GM08714 (cell line): ENCODE measurements around the gene ZMIZ1.

Experiments used
- H3K4me3 ChIP-seq: fragments of 200-500 bp; sonication (Bioruptor generic); 2 replicates; pipeline ENCODE4 v1.5.1; 2014; ENCODE audit warnings: mild to moderate bottlenecking, low read length, inconsistent platforms
- ZNF274 ChIP-seq: IDR thresholded peaks from 2 replicates; pipeline ENCODE4 v1.6.1; 2012; ENCODE audit warnings: mild to moderate bottlenecking, low read depth, low read length

The ZMIZ1 gene

DNA sequence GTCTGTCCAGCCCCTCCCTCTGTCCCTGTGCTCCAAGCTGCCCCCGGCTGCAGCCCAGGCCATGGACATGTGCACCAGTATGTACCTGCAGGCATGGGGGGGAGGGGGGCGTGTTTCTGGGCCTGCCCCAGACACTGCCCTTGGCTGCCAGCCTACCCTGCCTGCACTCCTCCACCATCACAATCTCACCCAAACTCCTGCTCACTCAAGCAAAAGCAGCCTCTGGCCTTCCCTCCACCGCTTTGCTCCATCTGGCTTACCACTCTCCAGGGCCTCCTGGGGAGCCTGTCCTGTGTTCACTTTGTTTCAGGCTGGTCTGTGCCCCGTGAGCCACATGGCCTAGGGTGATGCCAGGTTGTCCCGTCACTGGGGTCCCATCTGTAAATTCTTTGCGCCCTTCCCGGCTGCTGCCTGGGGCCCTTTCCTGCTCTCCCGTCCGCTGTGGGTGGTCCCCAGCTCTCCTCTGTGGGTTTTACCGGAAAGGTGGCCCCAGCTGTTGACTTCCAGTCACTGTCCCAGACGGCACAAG, 245.2 kb downstream of the ZMIZ1 start:
- no peak overlapping the region for H3K4me3 ChIP-seq
- no peak for TF ChIP-seq ZNF274

DNA sequence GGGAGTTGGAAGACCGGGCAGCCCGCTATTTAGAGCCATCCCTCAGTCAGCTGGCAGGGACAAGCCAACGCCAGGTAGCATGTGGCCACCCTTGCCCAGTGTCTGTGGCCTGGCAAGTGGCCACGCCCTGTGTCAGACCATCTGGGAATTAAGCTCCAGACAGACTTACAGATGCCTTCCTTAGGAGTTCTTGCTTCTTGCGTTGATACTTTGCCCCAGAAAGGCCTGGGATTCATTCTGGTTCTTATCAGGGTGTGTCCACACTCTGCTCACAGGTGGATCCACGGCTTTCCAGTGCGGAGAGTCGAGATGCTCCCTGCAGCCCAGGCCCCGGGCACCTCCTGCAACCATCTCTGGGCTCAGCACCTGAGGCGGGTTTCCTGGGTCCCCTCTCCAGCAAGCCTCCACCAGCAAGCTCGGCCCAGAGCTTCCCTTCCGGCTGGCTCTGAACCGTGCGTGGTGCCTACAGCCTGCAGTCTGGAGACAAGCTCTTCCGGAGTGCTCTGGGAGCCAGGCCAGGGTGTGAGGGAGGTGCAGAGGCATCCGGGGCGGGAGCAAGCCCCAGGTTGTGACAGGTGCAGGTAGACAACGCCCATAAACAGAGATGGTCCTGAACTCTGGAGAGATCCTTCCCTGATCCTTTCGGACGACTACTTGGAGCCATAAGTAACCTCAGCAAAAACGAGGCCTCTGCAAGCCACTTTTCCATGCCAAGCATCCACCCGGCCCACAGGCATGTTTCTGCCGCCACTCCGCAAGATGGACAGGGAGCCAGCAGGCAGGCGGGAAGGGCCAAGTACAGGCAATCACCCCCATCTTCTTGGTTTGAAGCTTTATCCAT, 246.2 kb downstream of the ZMIZ1 start:
- no peak overlapping the region for H3K4me3 ChIP-seq
- no peak for TF ChIP-seq ZNF274

DNA sequence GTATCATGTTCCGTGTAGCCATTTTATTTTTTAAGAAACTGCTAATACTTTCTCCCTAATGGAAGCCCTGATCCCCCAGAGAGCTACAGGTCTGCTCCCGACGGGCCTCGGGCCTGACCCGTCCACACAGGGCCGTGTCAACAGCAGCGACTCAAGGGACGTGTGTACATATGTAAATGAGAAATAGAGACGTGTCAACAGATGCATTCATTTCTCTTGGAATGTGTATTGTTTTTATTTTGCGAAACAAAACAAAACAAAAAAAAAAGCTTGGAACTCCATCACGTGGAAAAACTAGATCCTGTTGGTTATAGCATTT, 246.8 kb downstream of the ZMIZ1 start:
- no peak overlapping the region for H3K4me3 ChIP-seq
- no peak for TF ChIP-seq ZNF274

DNA sequence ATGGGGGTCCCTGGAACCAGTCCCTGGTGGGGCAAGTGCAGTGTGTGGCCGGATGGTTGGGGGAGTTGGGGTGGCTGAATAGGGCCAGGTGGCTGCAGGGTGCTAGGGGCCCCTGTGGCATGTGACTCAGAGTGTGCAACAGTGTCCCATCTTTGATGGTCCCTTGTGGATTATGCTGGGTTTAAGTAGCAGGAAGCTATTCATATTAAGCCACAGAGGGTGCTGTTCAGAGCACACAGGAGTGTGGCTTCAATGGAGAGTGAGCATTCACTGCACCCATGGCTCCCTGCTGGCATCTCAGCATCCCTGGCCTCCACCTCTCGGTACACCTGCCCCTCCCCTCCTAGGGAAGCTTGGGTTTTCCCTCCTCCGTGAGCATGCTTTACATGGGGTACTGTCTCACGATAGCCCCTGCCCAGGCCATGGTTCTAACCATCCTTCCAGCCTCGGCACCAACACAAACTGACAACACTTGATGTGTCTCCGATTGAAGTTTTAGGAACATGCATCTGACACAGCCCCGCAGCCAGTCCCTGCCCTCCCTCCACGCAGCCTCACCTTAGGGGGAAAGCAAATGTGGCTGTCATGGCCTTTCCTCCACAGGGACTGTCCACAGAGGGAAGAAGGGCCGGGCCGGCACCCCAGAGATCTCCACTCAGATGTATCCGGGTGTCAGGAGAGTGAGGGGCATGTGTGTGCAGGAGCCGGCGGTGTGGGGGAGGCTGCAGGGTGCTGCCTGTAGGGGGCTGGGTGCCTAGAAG, 248.1 kb downstream of the ZMIZ1 start:
- TF ChIP-seq ZNF274 = no peak

DNA sequence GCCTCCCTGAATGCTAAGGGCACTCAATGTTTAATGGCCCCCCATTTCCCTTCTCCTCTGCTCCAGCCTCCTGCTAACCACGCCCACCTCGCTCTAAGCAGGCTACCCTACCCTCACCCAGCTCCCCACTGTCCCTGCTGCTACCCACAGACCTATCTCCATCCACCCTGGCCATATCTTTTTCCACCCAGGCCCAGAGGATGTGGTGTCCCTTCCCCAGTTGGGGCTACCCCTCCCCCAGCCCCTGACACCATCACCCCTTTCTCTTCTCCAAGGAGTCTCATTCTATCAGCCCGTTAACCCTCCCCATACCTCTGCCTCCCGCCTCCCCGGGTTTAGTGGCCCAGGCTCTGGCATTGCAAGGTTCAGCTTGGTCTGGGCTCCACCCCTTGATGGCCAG, 249.6 kb downstream of the ZMIZ1 start:
- no peak overlapping the region for H3K4me3 ChIP-seq
- no peak for TF ChIP-seq ZNF274

More for the DNA sequence above, 248.1 kb downstream of the ZMIZ1 start:
- peak overlapping the region; percentile 1; the same call in 1 of the 2 replicates for H3K4me3 ChIP-seq

DNA sequence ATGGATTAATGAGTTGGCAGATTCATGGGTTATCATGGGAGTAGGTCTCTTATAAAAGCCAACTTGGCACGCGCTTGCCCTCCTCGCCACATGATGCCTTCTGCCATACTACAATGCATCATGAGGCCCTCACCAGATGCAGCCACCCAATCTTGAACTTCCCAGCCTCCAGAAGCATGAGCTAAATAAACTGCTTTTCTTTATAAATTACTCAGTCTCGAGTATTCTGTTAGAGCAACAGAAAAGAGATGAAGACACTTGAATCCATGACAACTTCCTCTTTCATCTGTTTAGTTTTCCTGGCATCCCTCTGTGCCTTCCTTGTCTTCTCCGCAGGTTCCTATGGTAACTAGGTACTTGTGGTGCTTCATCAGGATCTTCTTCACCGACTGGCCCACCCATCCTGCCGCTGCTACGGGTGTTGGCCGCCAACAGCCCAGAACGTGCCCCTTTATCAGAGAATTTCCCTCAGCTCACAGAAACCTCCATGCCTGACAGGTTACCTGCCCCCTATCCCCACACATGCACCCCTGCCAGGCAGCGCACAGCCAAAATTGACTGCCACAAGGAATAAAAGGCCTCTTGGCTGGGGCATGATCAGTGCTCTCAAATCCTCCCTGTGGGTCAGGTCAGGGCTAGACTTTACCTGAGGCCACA, 250.5 kb downstream of the ZMIZ1 start:
- TF ChIP-seq ZNF274 = no peak
- no peak overlapping the region for H3K4me3 ChIP-seq

DNA sequence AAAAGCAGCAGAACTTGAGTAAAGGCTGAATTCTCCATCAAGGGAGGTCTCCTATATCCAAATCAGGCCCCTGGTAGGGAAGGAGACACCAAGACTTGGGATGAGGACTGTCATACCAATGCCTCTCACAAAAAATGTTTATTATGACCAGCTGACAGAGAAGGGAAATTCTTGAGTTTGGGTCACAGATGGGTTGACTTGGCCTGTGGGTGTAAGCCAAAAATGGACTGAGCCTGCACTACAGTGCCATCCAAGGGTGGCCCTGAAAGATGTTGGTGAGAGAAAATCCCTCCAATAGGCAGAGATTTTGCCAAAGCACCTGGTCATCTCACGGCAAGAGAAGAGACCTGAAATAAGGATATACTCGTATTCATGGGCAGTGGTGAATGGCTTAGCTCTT, 251.6 kb downstream of the ZMIZ1 start:
- no peak for TF ChIP-seq ZNF274

DNA sequence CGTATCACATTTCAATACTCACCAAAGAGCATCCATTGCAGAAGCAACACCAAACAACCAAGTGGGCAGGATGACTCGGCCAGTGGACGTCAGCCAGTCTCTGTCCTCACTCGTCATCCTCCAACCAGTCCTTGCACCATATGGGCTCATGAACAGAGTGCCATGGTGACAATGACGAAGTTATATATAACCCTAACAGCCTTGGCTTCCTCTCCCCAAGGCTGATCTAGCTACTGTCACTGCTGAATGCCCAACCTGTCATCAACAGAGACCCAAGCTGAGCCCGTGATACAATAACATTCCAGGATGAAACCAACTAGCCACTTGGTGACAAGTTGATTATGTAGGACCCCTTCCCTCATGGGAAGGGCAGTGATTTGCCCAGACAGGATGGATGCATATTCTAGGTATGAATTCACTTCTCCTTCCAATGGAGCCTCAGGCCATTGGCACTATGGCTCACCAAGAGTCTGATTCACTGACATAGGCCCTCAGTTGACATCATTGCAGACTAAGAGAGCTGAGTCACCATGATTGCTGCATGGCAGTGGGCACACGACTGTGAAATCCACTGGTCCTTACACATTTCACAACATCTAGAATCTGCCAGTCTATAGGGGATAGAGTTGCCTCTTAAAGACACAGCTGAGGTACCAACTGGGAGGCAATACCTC, 252.2 kb downstream of the ZMIZ1 start:
- TF ChIP-seq ZNF274 = no peak
- H3K4me3 ChIP-seq = no peak overlapping the region

More for the DNA sequence above, 251.6 kb downstream of the ZMIZ1 start:
- H3K4me3 ChIP-seq = no peak overlapping the region

DNA sequence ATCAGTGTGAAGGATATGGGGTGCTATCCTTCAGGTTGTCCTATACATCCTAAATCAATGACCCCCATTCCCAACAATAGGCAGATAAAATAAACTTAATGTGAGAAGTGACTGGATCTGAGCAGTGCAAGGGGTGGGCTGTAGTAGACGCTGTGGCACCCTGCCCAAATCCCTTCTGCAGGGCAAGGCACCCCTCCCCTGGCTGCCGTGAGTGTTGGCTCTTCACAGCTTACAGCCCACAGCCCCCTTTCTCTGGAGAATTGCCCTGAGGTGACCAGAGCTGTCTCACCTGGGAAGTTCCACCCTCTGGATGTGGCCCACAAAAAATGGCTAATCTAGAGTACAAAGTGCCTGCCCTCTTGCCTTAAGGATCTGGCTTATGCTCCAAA, 252.7 kb downstream of the ZMIZ1 start:
- H3K4me3 ChIP-seq = no peak overlapping the region
- no peak for TF ChIP-seq ZNF274

DNA sequence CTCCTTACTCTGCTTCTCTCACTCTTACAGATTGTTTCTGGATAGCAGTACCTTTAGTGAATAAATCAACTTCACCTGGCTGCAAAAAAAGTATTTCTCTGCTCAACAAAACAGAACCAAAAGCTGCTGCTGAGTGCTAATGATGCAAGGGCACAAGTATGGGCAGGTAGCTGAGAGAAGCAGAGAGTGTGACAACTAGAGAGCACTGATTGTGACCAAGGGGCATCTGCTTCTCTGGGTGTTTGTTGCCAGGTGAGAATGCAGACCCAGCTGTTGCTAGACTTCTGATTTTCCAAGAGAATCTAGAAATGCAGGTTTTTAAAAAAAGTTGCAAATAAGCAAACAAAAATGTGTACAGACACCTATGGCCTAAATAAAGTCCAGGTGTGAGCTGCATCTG, 253.2 kb downstream of the ZMIZ1 start:
- no peak overlapping the region for H3K4me3 ChIP-seq
- no peak for TF ChIP-seq ZNF274

DNA sequence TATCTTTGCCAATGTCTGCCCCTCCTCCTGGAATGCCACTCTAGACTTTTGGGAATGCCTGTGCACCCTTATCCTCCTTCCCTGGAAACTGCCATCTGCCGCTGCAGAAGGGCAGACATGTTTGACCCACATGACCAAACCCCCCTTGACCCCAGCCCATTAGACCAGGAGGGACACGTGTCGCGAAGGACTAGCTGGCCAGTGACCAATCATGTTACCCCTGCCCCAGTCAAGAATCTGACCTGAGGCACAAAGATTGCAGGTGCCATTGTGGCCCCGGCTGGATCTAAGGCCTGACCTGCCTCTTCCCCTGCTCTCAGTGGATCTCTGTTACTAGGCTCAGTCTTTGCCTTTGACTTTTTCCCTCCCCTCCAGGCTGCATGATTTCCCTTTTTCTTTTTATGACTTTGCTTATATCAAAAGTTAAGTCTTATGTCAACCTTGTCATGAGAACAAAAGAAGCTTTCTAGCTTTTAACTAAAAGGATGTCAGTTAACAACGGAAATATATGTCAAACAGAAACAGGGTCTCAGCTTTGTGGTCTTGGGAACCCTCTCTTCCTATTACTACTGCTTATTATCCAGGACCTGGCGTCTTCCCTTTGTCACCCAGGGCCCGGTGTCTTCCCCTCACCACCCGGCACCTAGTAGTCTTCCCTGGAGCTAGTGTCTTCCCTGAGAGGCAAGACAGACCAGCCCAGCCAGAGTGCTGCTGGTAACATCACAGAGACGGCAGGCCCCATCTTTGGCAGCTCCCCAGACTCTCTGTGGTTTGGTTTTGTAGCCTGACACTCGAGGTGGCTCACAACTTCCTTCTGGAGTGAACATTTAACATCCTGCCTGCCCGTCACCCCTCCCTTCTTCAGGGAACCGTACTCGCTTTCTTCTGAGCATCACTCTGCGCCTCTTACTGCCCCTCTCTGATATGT, 254.1 kb downstream of the ZMIZ1 start:
- no peak for TF ChIP-seq ZNF274
- no peak overlapping the region for H3K4me3 ChIP-seq

DNA sequence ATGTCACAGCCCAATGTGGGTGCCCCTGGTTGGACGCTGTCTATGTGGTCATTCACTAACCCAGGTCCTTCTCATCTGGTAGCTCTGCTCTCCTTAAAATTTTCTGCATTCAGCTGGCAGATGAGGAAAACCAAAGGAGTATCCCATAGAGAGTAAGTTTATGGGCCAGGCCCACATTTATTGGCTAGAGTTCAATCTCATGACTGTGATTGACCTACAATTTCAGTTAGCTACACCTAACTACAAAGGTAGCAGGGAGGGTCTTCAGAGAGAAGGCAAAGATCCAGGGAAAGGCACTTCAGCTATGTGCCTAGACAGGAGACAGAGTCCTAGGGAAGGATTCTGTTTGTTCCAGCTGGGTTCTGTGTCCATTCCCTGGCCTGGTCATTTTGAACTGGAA, 254.8 kb downstream of the ZMIZ1 start:
- no peak for TF ChIP-seq ZNF274
- H3K4me3 ChIP-seq = no peak overlapping the region
